PFSK-1 (cell line): ENCODE results near the gene KCNMB1.

Experiments used
- FOXP2 ChIP-seq: optimal IDR thresholded peaks from 2 replicates; pipeline ENCODE3; 2011; ENCODE audit warnings: borderline replicate concordance, control low read depth, inconsistent platforms; ENCODE audit not compliant: insufficient read depth; ENCODE audit errors: extremely low read length, extremely low read depth
- POLR2AphosphoS5 ChIP-seq: IDR thresholded peaks from 2 replicates; pipeline ENCODE4 v1.6.1; 2012; ENCODE audit warnings: low read depth, mild to moderate bottlenecking, control low read depth, low read length, moderate library complexity
- REST ChIP-seq, 2 experiments: IDR thresholded peaks; 2 replicates each; pipeline versions ENCODE4 v1.6.1 to v1.8.0; 2011 to 2012; ENCODE audit warnings: low read depth in 2 of 2, low read length in 2 of 2, control low read depth in 1 of 2, inconsistent platforms in 1 of 2, mild to moderate bottlenecking in 1 of 2, moderate library complexity in 1 of 2; ENCODE audit not compliant: insufficient read depth in 1 of 2
- SIN3A ChIP-seq: IDR thresholded peaks from 2 replicates; pipeline ENCODE4 v1.6.1; 2012; ENCODE audit warnings: mild to moderate bottlenecking, low read length, moderate library complexity, borderline replicate concordance; ENCODE audit not compliant: insufficient read depth
- TAF1 ChIP-seq: IDR thresholded peaks from 2 replicates; pipeline ENCODE4 v1.6.1; 2012; ENCODE audit warnings: low read length, control low read depth, borderline replicate concordance; ENCODE audit not compliant: insufficient read depth

The KCNMB1 gene

GRCh38 chr5:170375283-170375682 lies 13.9 kb downstream of the KCNMB1 start:
- TF ChIP-seq TAF1 (no peak), REST (IDR thresholded peaks at IDR 0.05; ENCODE audit: insufficient read depth in 1 of 2, low read depth in 2 of 2, low read length in 2 of 2) (no peak), POLR2AphosphoS5 (no peak), SIN3A (no peak), FOXP2 (no peak)

GRCh38 chr5:170372971-170373370 lies 16.2 kb downstream of the KCNMB1 start:
- no peak for TF ChIP-seq FOXP2
- TF ChIP-seq SIN3A: no peak
- no peak for TF ChIP-seq REST (IDR thresholded peaks at IDR 0.05; ENCODE audit: insufficient read depth in 1 of 2, low read depth in 2 of 2, low read length in 2 of 2)
- no peak for TF ChIP-seq POLR2AphosphoS5
- TF ChIP-seq TAF1: no peak

- no peak for TF ChIP-seq TAF1
- no peak for TF ChIP-seq SIN3A
- TF ChIP-seq FOXP2: no peak
- no peak for TF ChIP-seq REST (IDR thresholded peaks at IDR 0.05; ENCODE audit: insufficient read depth in 1 of 2, low read depth in 2 of 2, low read length in 2 of 2)
- TF ChIP-seq POLR2AphosphoS5: no peak
These were observed 20.6 kb downstream of the KCNMB1 start for GRCh38 chr5:170368586-170368985.

GRCh38 chr5:170366276-170366675 lies 22.9 kb downstream of the KCNMB1 start:
- TF ChIP-seq REST (IDR thresholded peaks at IDR 0.05; ENCODE audit: insufficient read depth in 1 of 2, low read depth in 2 of 2, low read length in 2 of 2) (no peak), POLR2AphosphoS5 (no peak), TAF1 (no peak), SIN3A (no peak), FOXP2 (no peak)

GRCh38 chr5:170365831-170366230 lies 23.3 kb downstream of the KCNMB1 start:
- TF ChIP-seq SIN3A (no peak), FOXP2 (no peak)
